HG02973 (cell line): ENCODE measurements around the gene CPNE9.

Source experiments
- ATAC-seq: cut with Tn5 transposase; IDR thresholded peaks from one replicate; pipeline ENCODE4 v1.9.1; 2021; ENCODE audit warnings: moderate library complexity; ENCODE audit not compliant: unreplicated experiment

Gene CPNE9

GRCh38 chr3:9686703-9687102 lies 16.9 kb upstream of the CPNE9 start:
- ATAC-seq, result no peak

- ATAC-seq, result no peak
Measured at GRCh38 chr3:9687514-9687913, 16.1 kb upstream of the CPNE9 start.

GRCh38 chr3:9688961-9689360 lies 14.7 kb upstream of the CPNE9 start:
- ATAC-seq, result no peak

- ATAC-seq, result no peak
Measured at GRCh38 chr3:9689757-9690156, 13.9 kb upstream of the CPNE9 start.

GRCh38 chr3:9690451-9691450 lies 12.9 kb upstream of the CPNE9 start:
- peak; percentile 93 for ATAC-seq

- no peak for ATAC-seq
Measured at GRCh38 chr3:9691636-9692035, 12.0 kb upstream of the CPNE9 start.

GRCh38 chr3:9692416-9692815 lies 11.2 kb upstream of the CPNE9 start:
- ATAC-seq, result no peak

- ATAC-seq, result no peak
Measured at GRCh38 chr3:9695345-9695744, 8.3 kb upstream of the CPNE9 start.

GRCh38 chr3:9695746-9696145 lies 7.9 kb upstream of the CPNE9 start:
- ATAC-seq, result no peak

- no peak for ATAC-seq
Measured at GRCh38 chr3:9696480-9697220, 7.0 kb upstream of the CPNE9 start.

- ATAC-seq, result no peak
Measured at GRCh38 chr3:9697892-9698291, 5.7 kb upstream of the CPNE9 start.

- ATAC-seq, result no peak
Measured at GRCh38 chr3:9698293-9698692, 5.3 kb upstream of the CPNE9 start.

- ATAC-seq, result no peak
Measured at GRCh38 chr3:9700536-9700935, 3.1 kb upstream of the CPNE9 start.

GRCh38 chr3:9701006-9701405 lies 2.6 kb upstream of the CPNE9 start:
- ATAC-seq, result no peak

- no peak for ATAC-seq
Measured at GRCh38 chr3:9701711-9702110, 1.9 kb upstream of the CPNE9 start.

- no peak for ATAC-seq
Measured at GRCh38 chr3:9703240-9703639, 393 bp upstream of the CPNE9 start.

- ATAC-seq, result no peak
Measured at GRCh38 chr3:9704347-9705322, 1.0 kb downstream of the CPNE9 start.

GRCh38 chr3:9710174-9710739 lies 6.6 kb downstream of the CPNE9 start:
- no peak for ATAC-seq

- ATAC-seq, result no peak
Measured at GRCh38 chr3:9712415-9712814, 8.8 kb downstream of the CPNE9 start.

GRCh38 chr3:9713142-9713541 lies 9.5 kb downstream of the CPNE9 start:
- ATAC-seq, result no peak
